ENCODE data around the gene CSPG5. TPM values are rescaled to one million over a fixed set of nuclear protein-coding genes. Genes with fewer than 3 reads are reported as not detected.

Gene CSPG5
- total RNA-seq, 4 donors from 2014 or later: 0.17 to 2.8 (median 0.98) TPM

DNA sequence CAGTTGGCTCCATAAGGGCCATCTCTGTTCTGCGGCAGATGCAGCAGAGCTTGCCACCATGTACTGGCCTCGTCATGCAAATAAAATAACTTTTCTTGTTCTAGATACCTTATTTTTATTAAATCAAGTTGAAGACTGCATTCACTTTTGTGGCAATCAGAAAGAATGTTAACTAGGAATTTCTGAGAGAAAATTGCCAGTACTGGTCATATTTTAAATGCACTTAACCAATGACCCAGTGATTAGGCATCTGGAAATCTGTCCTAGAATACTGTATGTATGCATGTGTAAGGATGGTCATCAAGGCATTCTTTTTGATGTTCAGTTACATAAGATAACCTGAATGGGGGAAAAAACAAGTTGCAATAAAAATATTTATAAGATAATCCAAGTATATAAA lies 34.2 kb upstream of the CSPG5 start:
- TF ChIP-seq, protein P1, sequence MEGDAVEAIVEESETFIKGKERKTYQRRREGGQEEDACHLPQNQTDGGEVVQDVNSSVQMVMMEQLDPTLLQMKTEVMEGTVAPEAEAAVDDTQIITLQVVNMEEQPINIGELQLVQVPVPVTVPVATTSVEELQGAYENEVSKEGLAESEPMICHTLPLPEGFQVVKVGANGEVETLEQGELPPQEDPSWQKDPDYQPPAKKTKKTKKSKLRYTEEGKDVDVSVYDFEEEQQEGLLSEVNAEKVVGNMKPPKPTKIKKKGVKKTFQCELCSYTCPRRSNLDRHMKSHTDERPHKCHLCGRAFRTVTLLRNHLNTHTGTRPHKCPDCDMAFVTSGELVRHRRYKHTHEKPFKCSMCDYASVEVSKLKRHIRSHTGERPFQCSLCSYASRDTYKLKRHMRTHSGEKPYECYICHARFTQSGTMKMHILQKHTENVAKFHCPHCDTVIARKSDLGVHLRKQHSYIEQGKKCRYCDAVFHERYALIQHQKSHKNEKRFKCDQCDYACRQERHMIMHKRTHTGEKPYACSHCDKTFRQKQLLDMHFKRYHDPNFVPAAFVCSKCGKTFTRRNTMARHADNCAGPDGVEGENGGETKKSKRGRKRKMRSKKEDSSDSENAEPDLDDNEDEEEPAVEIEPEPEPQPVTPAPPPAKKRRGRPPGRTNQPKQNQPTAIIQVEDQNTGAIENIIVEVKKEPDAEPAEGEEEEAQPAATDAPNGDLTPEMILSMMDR (IDR thresholded peaks at IDR 0.05; ENCODE audit: low read depth): no peak

DNA sequence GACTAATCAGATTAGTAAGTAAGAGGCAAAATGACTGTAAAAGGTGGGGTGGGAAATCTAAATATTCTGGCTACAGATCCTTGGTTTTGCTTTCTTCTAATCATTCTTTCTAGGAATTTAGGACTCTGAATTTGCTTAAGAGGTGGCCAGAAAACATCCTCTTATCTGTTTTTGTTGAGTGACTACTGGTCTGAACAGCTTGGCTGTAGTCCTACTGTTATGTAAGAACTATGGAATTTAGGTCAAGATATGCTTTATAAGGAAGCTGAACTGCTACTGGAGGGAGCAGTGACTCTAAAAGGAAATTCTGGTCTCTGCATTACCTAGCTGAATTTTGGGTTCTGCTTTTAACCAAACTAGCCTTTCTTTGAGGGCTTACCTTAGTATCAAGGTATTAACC lies 33.5 kb upstream of the CSPG5 start:
- TF ChIP-seq, protein P1 (IDR thresholded peaks at IDR 0.05; ENCODE audit: low read depth): no peak

DNA sequence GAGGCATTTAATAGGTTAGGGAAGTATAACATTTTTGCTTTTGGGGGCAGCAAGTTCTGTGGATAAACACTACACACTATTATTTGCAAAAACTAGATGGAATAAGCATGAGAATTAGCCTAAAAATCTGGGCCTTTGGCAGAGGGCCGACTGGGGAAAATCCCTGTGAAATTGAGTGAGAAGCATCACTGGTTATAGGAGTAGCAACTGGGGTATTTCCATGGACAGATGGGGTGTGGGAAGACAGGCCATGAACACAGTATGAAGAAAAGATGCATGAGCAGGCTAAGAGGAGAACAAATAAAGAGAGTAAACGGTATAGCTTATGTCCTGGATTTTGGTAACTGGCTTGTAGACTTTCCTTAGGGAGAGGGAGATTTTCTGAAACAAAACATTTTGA lies 32.9 kb upstream of the CSPG5 start:
- TF ChIP-seq, protein P1 (IDR thresholded peaks at IDR 0.05; ENCODE audit: low read depth): no peak

DNA sequence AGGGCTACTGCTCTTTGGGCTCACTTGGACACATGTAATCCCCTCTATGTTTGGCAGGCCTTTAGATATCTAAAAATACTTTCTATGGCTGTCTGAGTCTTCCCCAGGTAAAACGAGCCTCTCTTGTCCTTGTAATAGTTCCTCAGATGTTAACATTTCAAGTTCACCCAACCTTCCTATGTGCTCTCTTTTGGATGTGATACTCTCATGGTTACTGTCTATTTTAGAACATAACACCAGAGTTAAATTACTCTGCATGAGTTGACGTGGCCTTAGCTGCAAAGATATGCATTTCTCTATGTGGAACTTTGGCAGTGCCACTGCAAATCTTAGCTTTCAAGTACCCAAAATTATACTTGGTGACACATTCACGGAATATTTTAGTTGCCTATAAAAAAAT lies 31.9 kb upstream of the CSPG5 start:
- TF ChIP-seq, protein P1 (IDR thresholded peaks at IDR 0.05; ENCODE audit: low read depth): no peak

DNA sequence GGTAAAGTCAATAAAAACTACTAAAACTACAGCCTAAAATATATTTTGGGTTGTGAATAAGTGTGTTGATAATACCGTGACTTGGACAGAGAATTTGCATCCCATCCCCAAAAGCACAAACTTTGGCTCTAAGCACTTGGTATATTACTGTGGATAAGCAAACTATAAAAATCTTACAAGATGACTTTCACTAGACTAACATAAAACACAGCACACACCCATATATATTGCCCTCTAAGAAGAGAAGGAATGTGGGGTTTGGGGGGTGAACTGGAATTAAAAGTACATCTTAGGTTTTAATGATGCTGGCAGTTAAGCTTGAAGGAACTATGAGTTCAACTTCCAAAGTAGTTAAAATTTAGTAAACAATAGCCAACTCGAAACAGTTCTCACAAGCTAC lies 28.7 kb upstream of the CSPG5 start:
- TF ChIP-seq, protein P1 (IDR thresholded peaks at IDR 0.05; ENCODE audit: low read depth): no peak

DNA sequence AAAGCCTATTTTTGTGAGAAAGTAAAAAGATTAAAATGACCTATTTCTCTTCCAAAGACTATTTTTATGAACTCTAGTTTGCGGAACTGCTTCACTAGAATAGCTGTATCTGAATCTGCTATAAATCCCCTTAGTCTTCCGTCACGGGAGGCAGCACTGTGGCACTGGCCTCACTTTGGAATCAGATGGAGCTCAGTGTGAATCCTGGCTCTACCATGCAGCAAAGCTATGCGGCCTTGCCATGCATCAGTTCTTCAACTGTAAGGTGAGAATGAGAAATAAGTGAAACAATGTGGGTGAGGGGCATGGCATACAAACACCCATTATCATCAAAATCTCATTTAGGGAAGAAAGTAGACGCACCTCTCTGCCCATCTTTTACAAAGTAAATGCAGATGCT lies 27.5 kb upstream of the CSPG5 start:
- TF ChIP-seq, protein P1 (IDR thresholded peaks at IDR 0.05; ENCODE audit: low read depth): no peak

DNA sequence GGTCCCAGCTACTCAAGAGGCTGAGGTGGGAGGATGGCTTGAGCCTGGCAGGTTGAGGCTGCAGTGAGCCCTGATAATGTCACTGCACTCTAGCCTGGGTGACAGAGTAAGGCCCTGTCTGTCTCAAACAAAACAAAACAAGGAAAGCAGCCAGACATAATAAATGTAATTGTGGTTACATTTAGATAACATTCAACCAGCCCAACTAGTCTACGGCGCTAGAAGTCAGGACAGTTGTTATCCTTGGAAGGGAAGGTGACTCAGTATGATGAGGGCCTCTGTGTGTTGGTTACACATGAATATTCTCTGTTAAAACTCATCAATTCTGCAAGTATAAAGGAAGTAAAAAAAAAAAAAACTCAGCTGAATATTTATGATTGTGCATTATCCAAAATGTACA lies 27.0 kb upstream of the CSPG5 start:
- TF ChIP-seq, protein P1 (IDR thresholded peaks at IDR 0.05; ENCODE audit: low read depth): no peak

Data from subcutaneous adipose tissue (tissue), 4 donors.